Activated gamma-delta T cell treated with Interleukin-2 at 50 U/mL for 16 hours (primary cell): ENCODE results near the gene ARHGAP24.
"Not testable (repeated sequence)": the region's sequence is repeated elsewhere in the genome, so short reads cannot be mapped to it uniquely, and the experiment has no call there.

Experiments
- DNase-seq: peaks from one replicate; pipeline ENCODE4 v3.0.0-alpha.2; 2020

Gene ARHGAP24

GRCh38 chr4:85826060-85826678 is 351.2 kb downstream of the ARHGAP24 start:
- no peak for DNase-seq

- DNase-seq = no peak
Measured at GRCh38 chr4:85828027-85828890, 353.3 kb downstream of the ARHGAP24 start.

GRCh38 chr4:85829276-85830051 is 354.5 kb downstream of the ARHGAP24 start:
- DNase-seq = no peak

GRCh38 chr4:85831647-85832046 is 356.7 kb downstream of the ARHGAP24 start:
- no peak for DNase-seq

DNA sequence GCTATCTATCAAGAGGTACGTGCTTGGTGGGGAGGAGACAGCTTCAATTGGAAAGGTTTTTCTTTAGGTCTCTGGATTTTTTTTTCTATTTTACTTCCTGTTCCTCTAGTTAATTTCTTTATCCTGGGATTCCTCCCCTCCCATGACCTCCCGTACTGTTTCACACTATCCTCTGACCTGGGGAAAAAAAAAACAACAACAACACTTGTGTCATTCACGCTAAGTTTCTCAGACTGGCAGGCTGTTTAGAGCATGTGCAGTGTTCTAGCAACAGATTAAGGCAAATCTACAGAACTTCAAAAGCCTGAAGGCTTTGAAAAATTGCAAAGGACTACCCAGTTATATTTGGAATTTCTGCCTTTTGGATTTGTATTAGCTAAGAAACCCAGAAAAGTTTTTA is 358.4 kb downstream of the ARHGAP24 start:
- DNase-seq = no peak

DNA sequence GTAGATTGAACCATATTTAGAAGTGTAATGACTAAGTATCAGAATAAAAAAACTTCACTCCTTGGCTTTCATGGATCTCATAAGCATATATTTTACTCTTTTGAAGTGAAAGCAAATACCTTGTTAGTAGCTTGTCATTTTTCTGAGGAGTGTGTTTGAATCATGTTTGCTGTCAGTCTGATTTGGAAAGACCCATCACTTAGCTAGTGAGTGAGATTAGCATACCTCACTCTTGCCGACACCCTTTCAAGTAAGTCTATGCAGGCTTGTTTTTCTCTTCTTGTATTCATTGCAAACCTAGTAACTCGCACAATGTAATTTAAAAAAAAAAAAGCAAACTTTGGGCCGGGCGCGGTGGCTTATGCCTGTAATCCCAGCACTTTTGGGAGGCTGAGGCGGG is 360.0 kb downstream of the ARHGAP24 start:
- DNase-seq = no peak

DNA sequence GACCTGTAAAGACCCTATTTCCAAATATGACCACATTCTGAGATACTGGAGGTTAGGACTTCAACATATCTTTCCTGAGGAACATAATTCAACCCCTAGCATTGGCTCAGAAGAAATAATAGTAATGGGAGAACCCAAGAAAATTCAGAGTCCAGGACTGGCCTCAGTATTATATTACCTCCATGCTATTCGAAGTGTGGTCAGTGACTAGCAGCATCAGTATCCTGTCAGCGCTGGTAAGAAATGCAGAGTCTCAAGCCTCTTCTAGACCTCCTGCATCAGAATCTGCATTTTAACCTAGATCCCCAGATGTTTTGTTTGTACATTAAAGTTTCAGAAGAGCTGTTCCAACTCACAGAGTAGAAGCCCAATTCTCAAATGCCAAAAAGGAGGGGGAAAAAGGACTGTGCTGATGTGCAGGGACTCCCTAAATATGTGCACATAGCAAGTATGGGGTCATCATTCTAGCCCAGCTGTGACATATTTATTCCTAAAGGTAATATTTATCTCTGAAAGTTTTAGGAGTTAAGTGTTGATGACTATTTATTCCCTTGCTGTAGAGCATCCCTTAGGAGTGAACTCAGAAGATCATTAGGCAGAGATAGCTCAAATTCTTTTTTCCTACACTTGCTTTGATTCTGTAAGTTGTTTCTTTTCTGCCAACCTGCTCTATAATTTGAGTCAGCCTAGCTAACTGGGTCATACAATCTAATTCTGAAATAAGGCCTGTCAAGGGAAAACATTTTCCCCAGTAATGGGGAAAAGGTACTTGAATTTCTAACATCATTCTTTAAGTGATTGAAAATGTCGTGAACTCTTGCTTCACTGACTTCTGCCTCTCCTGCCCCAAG is 361.9 kb downstream of the ARHGAP24 start:
- no peak for DNase-seq

DNA sequence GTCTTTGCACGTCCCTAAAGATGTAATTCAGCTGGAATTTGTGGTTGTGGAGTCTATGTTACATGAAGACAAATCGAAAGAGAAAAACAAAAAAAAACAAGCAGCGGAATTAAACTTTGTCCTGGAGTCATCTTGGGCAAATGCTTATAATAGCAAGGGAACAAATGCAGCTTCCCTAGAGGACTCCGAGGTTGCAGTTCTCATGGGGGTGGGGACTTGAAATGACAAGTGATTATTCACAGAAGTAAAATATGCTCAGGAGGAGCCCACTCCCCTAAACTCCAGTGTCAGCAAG is 362.4 kb downstream of the ARHGAP24 start:
- no peak for DNase-seq

DNA sequence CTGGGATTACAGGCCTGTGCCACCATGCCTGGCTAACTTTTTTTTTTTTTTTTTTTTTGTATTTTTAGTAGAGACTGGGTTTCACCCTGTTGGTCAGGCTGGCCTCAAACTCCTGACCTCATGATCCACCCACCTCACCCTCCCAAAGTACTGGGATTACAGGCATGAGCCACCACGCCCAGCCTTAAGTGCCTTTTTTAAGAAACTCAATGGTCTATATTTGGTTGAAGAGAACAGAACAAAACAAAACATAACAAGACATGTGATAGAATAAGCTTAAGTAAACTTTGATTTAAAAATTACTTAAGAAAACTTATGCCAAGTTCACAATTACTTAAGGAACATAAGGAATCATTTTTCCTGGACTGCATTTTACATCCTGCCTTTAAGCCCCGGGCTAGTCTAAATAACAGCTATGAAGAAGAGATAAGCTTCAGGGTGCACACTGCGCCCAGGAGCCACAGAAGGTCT is 365.1 kb downstream of the ARHGAP24 start:
- DNase-seq = not testable (repeated sequence)

GRCh38 chr4:85842540-85842939 is 367.6 kb downstream of the ARHGAP24 start:
- no peak for DNase-seq

DNA sequence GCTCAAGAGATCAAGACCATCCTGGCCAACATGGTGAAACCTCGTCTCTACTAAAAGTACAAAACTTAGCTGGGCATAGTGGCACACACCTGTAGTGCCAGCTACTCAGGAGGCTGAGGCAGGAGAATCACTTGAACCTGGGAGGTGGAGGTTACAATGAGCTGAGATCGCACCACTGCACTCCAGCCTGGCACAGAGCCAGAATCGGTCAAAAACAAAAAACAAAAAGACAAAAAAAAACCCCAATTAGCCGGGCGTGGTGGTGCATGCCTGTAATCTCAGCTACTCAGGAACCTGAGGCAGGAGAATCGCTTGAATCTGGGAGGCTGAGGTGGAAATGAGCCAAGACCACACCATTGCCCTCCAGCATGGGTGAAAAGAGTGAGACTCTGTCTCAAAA is 378.8 kb downstream of the ARHGAP24 start:
- DNase-seq = not testable (repeated sequence)

GRCh38 chr4:85854546-85854945 is 379.6 kb downstream of the ARHGAP24 start:
- DNase-seq = no peak

- DNase-seq = no peak
Measured at GRCh38 chr4:85860066-85860740, 385.3 kb downstream of the ARHGAP24 start.

DNA sequence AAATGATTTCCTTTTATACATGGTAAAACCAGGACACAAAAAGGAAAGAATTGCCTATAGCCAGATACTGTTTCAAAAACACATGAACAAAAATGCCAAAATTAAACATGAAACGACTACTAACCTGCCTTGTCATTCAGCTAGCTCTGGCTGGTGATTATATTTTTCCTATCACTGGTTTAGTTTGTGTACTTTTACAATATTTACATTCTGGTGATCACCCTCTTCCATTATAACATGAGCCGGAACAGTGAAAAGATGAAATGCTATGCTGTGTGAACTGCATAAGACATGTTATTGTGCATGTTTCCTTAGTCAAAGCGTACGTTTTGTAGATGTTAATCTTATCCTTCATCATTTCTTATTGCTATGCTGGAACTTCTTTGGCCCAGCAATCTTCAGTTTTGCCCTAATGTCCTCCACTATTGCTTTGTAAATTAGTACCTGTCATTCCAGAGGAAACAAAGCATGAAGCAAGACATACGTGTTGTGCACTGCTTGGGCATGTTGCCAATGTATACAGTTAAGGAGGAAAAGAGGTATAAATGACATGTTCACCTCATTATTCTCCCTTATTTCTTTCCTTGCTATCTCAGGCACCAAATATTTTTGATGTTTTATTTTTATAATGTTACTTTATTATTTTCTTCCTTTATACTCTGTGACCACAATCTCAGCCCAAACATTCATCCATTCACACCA is 386.3 kb downstream of the ARHGAP24 start:
- DNase-seq = no peak

DNA sequence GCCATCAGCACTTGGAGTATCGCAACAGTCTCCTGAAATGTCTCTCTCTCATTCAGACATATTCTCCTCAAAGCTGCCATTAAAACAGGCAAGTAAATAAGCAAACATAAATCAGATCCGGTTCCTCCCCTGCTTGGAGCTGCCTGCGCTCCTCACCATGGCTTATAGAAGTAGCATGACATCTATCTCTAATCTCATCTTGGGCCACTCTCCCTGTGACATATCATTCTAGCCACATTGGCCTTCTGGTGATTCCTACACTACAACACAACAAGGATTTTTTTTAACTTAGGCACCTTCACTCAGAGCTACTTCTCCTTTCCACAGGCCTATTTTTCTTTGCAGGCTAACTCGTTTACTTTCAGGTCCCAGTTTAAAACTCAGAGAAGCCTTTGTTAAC is 387.9 kb downstream of the ARHGAP24 start:
- DNase-seq = no peak

GRCh38 chr4:85864259-85865205 is 389.6 kb downstream of the ARHGAP24 start:
- no peak for DNase-seq

- no peak for DNase-seq
Measured at GRCh38 chr4:85865256-85865655, 390.3 kb downstream of the ARHGAP24 start.

- DNase-seq = no peak
Measured at GRCh38 chr4:85866508-85866907, 391.6 kb downstream of the ARHGAP24 start.

DNA sequence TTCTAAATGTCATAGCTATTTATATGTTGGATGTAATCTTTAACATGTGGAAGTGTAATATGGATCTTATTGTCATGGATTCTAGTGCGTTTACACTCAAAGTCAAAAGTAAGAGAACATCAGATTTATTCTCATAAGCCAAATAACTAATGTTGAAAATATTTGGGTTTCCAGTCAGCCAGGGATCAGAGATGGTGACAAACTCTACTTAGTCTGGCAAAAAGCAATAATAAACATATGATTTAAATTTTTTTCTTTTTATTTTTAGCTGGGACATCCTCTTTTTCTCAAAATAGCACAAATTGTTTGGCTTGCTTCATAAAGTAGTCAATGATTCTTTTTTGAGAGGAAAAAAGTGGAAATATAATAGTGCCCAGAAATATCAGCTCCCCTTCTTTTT is 392.3 kb downstream of the ARHGAP24 start:
- no peak for DNase-seq

DNA sequence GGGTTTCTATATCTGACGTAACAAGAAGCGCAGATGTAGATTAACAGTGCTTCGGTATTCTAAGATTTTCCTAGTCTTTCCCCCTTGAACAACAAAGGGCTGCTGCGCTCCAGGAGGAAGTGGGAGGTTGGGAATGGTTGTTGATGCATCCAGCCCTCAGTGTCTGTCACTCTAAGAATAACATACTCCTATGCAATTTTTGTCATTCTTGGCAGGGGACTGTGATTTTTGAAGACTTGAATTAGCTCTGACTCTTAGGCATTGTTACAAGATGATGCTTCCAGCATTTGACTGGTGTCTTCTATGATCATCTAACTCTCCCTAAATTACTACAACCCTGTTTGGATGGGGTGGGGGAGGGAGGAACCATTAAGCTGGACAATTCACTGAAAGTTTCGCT is 394.2 kb downstream of the ARHGAP24 start:
- no peak for DNase-seq
